OCI-LY3 (cell line): ENCODE measurements around the gene SNRPD2.
"Not testable (repeated sequence)": the region's sequence is repeated elsewhere in the genome, so short reads cannot be mapped to it uniquely, and the experiment has no call there.

Experiments
- H2AFZ ChIP-seq: fragments of 200-600, 300-600 bp; shearing (Covaris generic); 2 replicates; pipeline ENCODE4 v1.6.0; 2014; ENCODE audit warnings: antibody characterized with exemption, low read depth, low read length
- H3K27ac ChIP-seq: fragments of 200-600, 300-600 bp; sonication (generic); 2 replicates; pipeline ENCODE4 v1.5.1; 2014; ENCODE audit warnings: mild to moderate bottlenecking, low read length, moderate library complexity, mixed read lengths
- H3K27me3 ChIP-seq: fragments of 200-600, 300-600 bp; sonication (generic); 2 replicates; pipeline ENCODE4 v1.6.1; 2014; ENCODE audit warnings: low read depth, low read length, mixed read lengths
- H3K36me3 ChIP-seq: fragments of 200-600, 300-600 bp; sonication (generic); replicated peaks from 2 replicates; pipeline ENCODE3; 2014; ENCODE audit warnings: low read depth, low read length, mixed read lengths
- H3K4me1 ChIP-seq: fragments of 300-600, 200-600 bp; sonication (generic); 2 replicates; pipeline ENCODE4 v1.6.1; 2014; ENCODE audit warnings: low read length, mixed read lengths
- H3K4me2 ChIP-seq: fragments of 200-600, 300-600 bp; sonication (generic); 2 replicates; pipeline ENCODE4 v1.6.1; 2014; ENCODE audit warnings: low read length, mixed read lengths
- H3K4me3 ChIP-seq: fragments of 300-600, 200-600 bp; sonication (generic); 2 replicates; pipeline ENCODE4 v1.5.1; 2014; ENCODE audit warnings: antibody characterized with exemption, mild to moderate bottlenecking, low read length, moderate library complexity
- H3K79me2 ChIP-seq: fragments of 300-600, 200-600 bp; shearing (Covaris generic); 2 replicates; pipeline ENCODE4 v1.6.1; 2014; ENCODE audit warnings: mild to moderate bottlenecking, low read length, mixed read lengths
- H3K9ac ChIP-seq: fragments of 300-600, 200-600 bp; shearing (Covaris generic); 2 replicates; pipeline ENCODE4 v1.6.0; 2014; ENCODE audit warnings: mild to moderate bottlenecking, low read length, moderate library complexity
- H3K9me3 ChIP-seq: fragments of 200-600, 300-600 bp; shearing (Covaris generic); 2 replicates; pipeline ENCODE4 v1.6.1; 2014; ENCODE audit warnings: low read length, mixed read lengths; ENCODE audit not compliant: insufficient read depth
- H4K20me1 ChIP-seq: fragments of 200-600, 300-600 bp; sonication (generic); 2 replicates; pipeline ENCODE4 v1.6.1; 2016; ENCODE audit warnings: low read length, mixed read lengths; ENCODE audit not compliant: insufficient read depth
- CTCF ChIP-seq: fragments of 200-600, 300-600 bp; sonication (generic); IDR thresholded peaks from 2 replicates; pipeline ENCODE4 v1.5.1; 2014; ENCODE audit warnings: antibody characterized with exemption, low read length, low read depth
- EZH2phosphoT487 ChIP-seq: fragments of 200-600 bp; shearing (Covaris generic); IDR thresholded peaks from 2 replicates; pipeline ENCODE4 v1.6.1; 2018; ENCODE audit warnings: antibody characterized with exemption, mixed run types, low read depth

Gene SNRPD2

GRCh38 chr19:45693106-45693788, 1.5 kb upstream of the SNRPD2 start:
- Histone ChIP-seq H3K9me3 (no peaks in the 10 kb centered on the region), H4K20me1 (no peaks in the 10 kb centered on the region), H3K4me3 (peak overlapping the region; percentile 87), H3K79me2 (peaks cover 40% of the 10 kb centered on the region), H3K27ac (peak overlapping the region; percentile 72), H3K4me2 (peak overlapping the region; percentile 76), H3K4me1 (peaks cover 12% of the 10 kb centered on the region), H2AFZ (peak overlapping the region; percentile 26; the same call in 1 of the 2 replicates), H3K9ac (peak overlapping the region; percentile 90), H3K36me3 (peaks cover 36% of the 10 kb centered on the region), H3K27me3 (no peaks in the 10 kb centered on the region)
- peak; percentile 98 for TF ChIP-seq CTCF
- no peak for TF ChIP-seq EZH2phosphoT487

- peak within 1 kb of the TSS; percentile 76 for H3K4me2 ChIP-seq
- H3K27ac ChIP-seq: peak within 1 kb of the TSS; percentile 72
- H2AFZ ChIP-seq: peak within 1 kb of the TSS; percentile 83
Measured at GRCh38 chr19:45692187-45693105, 693 bp upstream of the SNRPD2 start, which contains the start of gene QPCTL. Gene QPCTL, plus strand, starts transcription at chr19:45692666. Its CDS starts 38 bp downstream, at chr19:45692704.

GRCh38 chr19:45687599-45687998, 4.2 kb downstream of the SNRPD2 start:
- H3K4me3 ChIP-seq: no peak overlapping the region
- no peak overlapping the region for H3K4me2 ChIP-seq
- peaks cover 27% of the 10 kb centered on the region for H3K79me2 ChIP-seq
- no peaks in the 10 kb centered on the region for H3K9me3 ChIP-seq
- no peaks in the 10 kb centered on the region for H3K27me3 ChIP-seq
- no peaks in the 10 kb centered on the region for H4K20me1 ChIP-seq
- H3K4me1 ChIP-seq: peaks cover 8% of the 10 kb centered on the region
- TF ChIP-seq CTCF (no peak), EZH2phosphoT487 (no peak)
- H2AFZ ChIP-seq: no peak overlapping the region
- H3K9ac ChIP-seq: no peak overlapping the region
- H3K27ac ChIP-seq: no peak overlapping the region
- H3K36me3 ChIP-seq: peaks cover 36% of the 10 kb centered on the region

More at GRCh38 chr19:45692187-45693105, 693 bp upstream of the SNRPD2 start, which contains the start of gene QPCTL:
- peak within 1 kb of the TSS; percentile 90 for H3K9ac ChIP-seq
- TF ChIP-seq CTCF: no peak
- no peak for TF ChIP-seq EZH2phosphoT487
- no peaks in the 10 kb centered on the region for H3K27me3 ChIP-seq
- peaks cover 40% of the 10 kb centered on the region for H3K79me2 ChIP-seq
- H3K4me3 ChIP-seq: peak within 1 kb of the TSS; percentile 87
- H3K36me3 ChIP-seq: peaks cover 37% of the 10 kb centered on the region
- no peaks in the 10 kb centered on the region for H4K20me1 ChIP-seq
- H3K9me3 ChIP-seq: no peaks in the 10 kb centered on the region
- peaks cover 12% of the 10 kb centered on the region for H3K4me1 ChIP-seq

- H3K4me2 ChIP-seq, H3K27ac ChIP-seq, H3K27me3 ChIP-seq, H4K20me1 ChIP-seq, H2AFZ ChIP-seq, H3K9me3 ChIP-seq, H3K4me3 ChIP-seq, H3K9ac ChIP-seq, H3K4me1 ChIP-seq: not testable (repeated sequence)
- Histone ChIP-seq H3K36me3 (peaks cover 36% of the 10 kb centered on the region), H3K79me2 (peaks cover 11% of the 10 kb centered on the region)
Measured at GRCh38 chr19:45685045-45685444, 6.7 kb downstream of the SNRPD2 start.
